ENCODE results near the gene ECSCR.
A peak's percentile ranks its signal among the peaks of the same experiment; 100 is the strongest.

The ECSCR gene

GRCh38 chr5:139406963-139407362 is 55.6 kb downstream of the ECSCR start:
- TF ChIP-seq ZNF146 (tag by site-specific recombination; IDR thresholded peaks at IDR 0.05), result no peak
- peak; percentile 54; the same call in 1 of the 2 replicates for TF ChIP-seq ZNF18 (tag by site-specific recombination; IDR thresholded peaks at IDR 0.05)
- POLR2A ChIA-PET, result no interaction called here
- H3K9me3 ChIP-seq (ENCODE audit: control insufficient read depth, insufficient read depth, low read depth, low read length), result no peaks in the 10 kb centered on the region
- peaks cover 5% of the 10 kb centered on the region; the same call in 1 of the 2 replicates for H3K4me1 ChIP-seq (ENCODE audit: control insufficient read depth, insufficient read depth, low read length)
- H3K27ac ChIP-seq (ENCODE audit: extremely low read depth, low read depth, low read length), result no peak overlapping the region
- CTCF ChIA-PET, result interaction anchor here (0.6 to 2.2 kb wide), 8 partner anchors 12 to 1462 kb away, joined by 3 to 12 read pairs (median 4); no protein-coding TSS in a partner anchor
- H3K36me3 ChIP-seq (ENCODE audit: control insufficient read depth in 2 of 2, insufficient read depth in 1 of 2, low read length in 2 of 2), result peaks cover 0 to 5% of the 10 kb centered on the region in 2 experiments; a peak in 2 of 3 replicates
- no peak overlapping the region for H3K4me3 ChIP-seq (ENCODE audit: low read depth, low read length)

- H3K27ac ChIP-seq (ENCODE audit: extremely low read depth, low read depth, low read length), result peak overlapping the region; percentile 82
- H3K4me3 ChIP-seq (ENCODE audit: low read depth, low read length), result no peak overlapping the region; the same call in 1 of the 2 replicates
- ChIA-PET POLR2A (interaction anchor here (0.7 to 2.3 kb wide), 3 partner anchors 35 to 206 kb away, joined by 4 to 8 read pairs (median 4); partner anchors contain the start of genes DNAJC18, SIL1 and UBE2D2), CTCF (interaction anchor here (0.6 to 1.2 kb wide), 4 partner anchors 12 to 459 kb away, joined by 3 to 4 read pairs (median 4); no protein-coding TSS in a partner anchor)
- no peaks in the 10 kb centered on the region for H3K9me3 ChIP-seq (ENCODE audit: control insufficient read depth, insufficient read depth, low read depth, low read length)
- H3K4me1 ChIP-seq (ENCODE audit: control insufficient read depth, insufficient read depth, low read length), result peaks cover 5% of the 10 kb centered on the region; the same call in 1 of the 2 replicates
- H3K36me3 ChIP-seq (ENCODE audit: control insufficient read depth in 2 of 2, insufficient read depth in 1 of 2, low read length in 2 of 2), result peaks cover 0 to 12% of the 10 kb centered on the region in 2 experiments; a peak in 2 of 3 replicates
- no peak for TF ChIP-seq ZNF324 (tag by site-specific recombination; IDR thresholded peaks at IDR 0.05)
- no peak for TF ChIP-seq SP7 (tag by site-specific recombination; IDR thresholded peaks at IDR 0.05)
- TF ChIP-seq ZNF521 (tag by site-specific recombination; IDR thresholded peaks at IDR 0.05), result no peak
- TF ChIP-seq ZSCAN18 (tag by site-specific recombination; IDR thresholded peaks at IDR 0.05), result no peak
- TF ChIP-seq ZNF555 (tag by site-specific recombination; conservative IDR thresholded peaks at IDR 0.05), result no peak
- TF ChIP-seq ZNF350 (tag by site-specific recombination; IDR thresholded peaks at IDR 0.05), result no peak
- no peak for TF ChIP-seq ZNF266 (tag by site-specific recombination; IDR thresholded peaks at IDR 0.05; ENCODE audit: low read depth)
- TF ChIP-seq CTCF (tag by site-specific recombination; IDR thresholded peaks at IDR 0.05), result peak; percentile 14; the same call in 1 of the 2 replicates
- TF ChIP-seq FEZF1 (tag by site-specific recombination; IDR thresholded peaks at IDR 0.05), result no peak
- TF ChIP-seq ZBTB20 (tag by site-specific recombination; IDR thresholded peaks at IDR 0.05), result peak; percentile 13; the same call in 1 of the 2 replicates
- no peak for TF ChIP-seq ZNF76 (tag by site-specific recombination; IDR thresholded peaks at IDR 0.05; ENCODE audit: borderline replicate concordance, low read depth)
- no peak for TF ChIP-seq ZNF398 (tag by site-specific recombination; IDR thresholded peaks at IDR 0.05)
- no peak for TF ChIP-seq ZNF580 (tag by site-specific recombination; IDR thresholded peaks at IDR 0.05)
- no peak for TF ChIP-seq ZEB2 (tag by site-specific recombination; IDR thresholded peaks at IDR 0.05)
- no peak for TF ChIP-seq ZNF837 (tag by site-specific recombination; IDR thresholded peaks at IDR 0.05)
- no peak for TF ChIP-seq PRDM10 (tag by site-specific recombination; IDR thresholded peaks at IDR 0.05)
- TF ChIP-seq ZNF704 (tag by site-specific recombination; IDR thresholded peaks at IDR 0.05), result no peak
- TF ChIP-seq KLF9 (tag by site-specific recombination; IDR thresholded peaks at IDR 0.05; ENCODE audit: low read depth), result no peak
- TF ChIP-seq ZNF114 (tag by site-specific recombination; IDR thresholded peaks at IDR 0.05), result no peak
- TF ChIP-seq ZNF768 (tag by site-specific recombination; IDR thresholded peaks at IDR 0.05), result no peak
- TF ChIP-seq ZFP69B (tag by site-specific recombination; IDR thresholded peaks at IDR 0.05), result no peak
Measured at GRCh38 chr5:139404484-139404840, 58.1 kb downstream of the ECSCR start.
